ENCODE measurements around the gene FANK1.

The FANK1 gene

GRCh38 chr10:126017961-126018560 is 121.7 kb downstream of the FANK1 start:
- DNase-seq (ENCODE audit: extremely low read depth, insufficient read length), result no peak
- TF ChIP-seq CTCF (IDR thresholded peaks at IDR 0.05; ENCODE audit: insufficient read depth, low read length, poor library complexity, severe bottlenecking), result no peak
- no peaks in the 10 kb centered on the region for H3K36me3 ChIP-seq (ENCODE audit: control insufficient read depth, insufficient read depth, low read length)
- H3K27me3 ChIP-seq (replicated peaks; ENCODE audit: control insufficient read depth, insufficient read depth, low read length), result no peaks in the 10 kb centered on the region
- H3K4me3 ChIP-seq (replicated peaks; ENCODE audit: low read depth, low read length), result no peak overlapping the region

DNA sequence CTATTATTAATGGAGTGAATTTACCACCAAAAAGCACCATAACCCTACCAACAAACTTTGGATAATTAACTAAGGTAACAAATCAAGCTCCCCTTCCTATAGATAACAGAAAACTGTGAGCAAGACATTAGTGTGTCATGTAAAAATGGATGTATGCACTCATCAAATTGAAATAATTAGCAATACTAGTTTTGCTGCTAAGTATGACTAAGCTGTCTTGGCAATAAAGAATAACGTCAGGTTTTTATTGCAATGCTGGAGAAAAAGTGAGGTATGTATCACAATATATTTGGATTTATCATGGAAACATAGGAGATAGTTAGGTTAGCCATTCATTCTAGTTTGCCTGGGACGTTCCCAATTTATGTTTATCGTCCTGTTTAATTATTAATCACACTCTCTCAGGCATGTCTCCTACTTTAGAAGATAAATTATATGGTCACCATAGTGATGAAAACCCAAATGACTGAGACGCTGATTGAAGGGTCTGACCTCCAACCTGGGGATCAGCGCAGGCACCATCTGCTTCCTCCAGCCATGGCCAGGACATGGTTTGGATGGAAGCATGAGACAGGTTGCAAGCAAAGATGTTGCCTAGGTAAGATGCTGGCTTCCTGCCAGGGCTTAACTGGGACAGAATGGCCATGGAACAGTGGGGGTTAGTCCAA is 125.6 kb downstream of the FANK1 start:
- no peak for DNase-seq (ENCODE audit: extremely low read depth, insufficient read length)
- TF ChIP-seq CTCF (IDR thresholded peaks at IDR 0.05; ENCODE audit: insufficient read depth, low read length, poor library complexity, severe bottlenecking), result no peak
- H3K27me3 ChIP-seq (replicated peaks; ENCODE audit: control insufficient read depth, insufficient read depth, low read length), result no peaks in the 10 kb centered on the region
- no peak overlapping the region for H3K4me3 ChIP-seq (replicated peaks; ENCODE audit: low read depth, low read length)
- H3K36me3 ChIP-seq (ENCODE audit: control insufficient read depth, insufficient read depth, low read length), result no peaks in the 10 kb centered on the region

GRCh38 chr10:126022841-126023240 is 126.5 kb downstream of the FANK1 start:
- DNase-seq (ENCODE audit: extremely low read depth, insufficient read length), result no peak
- no peak for TF ChIP-seq CTCF (IDR thresholded peaks at IDR 0.05; ENCODE audit: insufficient read depth, low read length, poor library complexity, severe bottlenecking)
- H3K36me3 ChIP-seq (ENCODE audit: control insufficient read depth, insufficient read depth, low read length), result no peaks in the 10 kb centered on the region
- no peak overlapping the region for H3K4me3 ChIP-seq (replicated peaks; ENCODE audit: low read depth, low read length)
- no peaks in the 10 kb centered on the region for H3K27me3 ChIP-seq (replicated peaks; ENCODE audit: control insufficient read depth, insufficient read depth, low read length)

- no peak for DNase-seq (ENCODE audit: extremely low read depth, insufficient read length)
- no peak overlapping the region for H3K4me3 ChIP-seq (replicated peaks; ENCODE audit: low read depth, low read length)
- no peaks in the 10 kb centered on the region for H3K27me3 ChIP-seq (replicated peaks; ENCODE audit: control insufficient read depth, insufficient read depth, low read length)
- no peak for TF ChIP-seq CTCF (IDR thresholded peaks at IDR 0.05; ENCODE audit: insufficient read depth, low read length, poor library complexity, severe bottlenecking)
- no peaks in the 10 kb centered on the region for H3K36me3 ChIP-seq (ENCODE audit: control insufficient read depth, insufficient read depth, low read length)
Measured at GRCh38 chr10:126027692-126028091, 131.3 kb downstream of the FANK1 start.

DNA sequence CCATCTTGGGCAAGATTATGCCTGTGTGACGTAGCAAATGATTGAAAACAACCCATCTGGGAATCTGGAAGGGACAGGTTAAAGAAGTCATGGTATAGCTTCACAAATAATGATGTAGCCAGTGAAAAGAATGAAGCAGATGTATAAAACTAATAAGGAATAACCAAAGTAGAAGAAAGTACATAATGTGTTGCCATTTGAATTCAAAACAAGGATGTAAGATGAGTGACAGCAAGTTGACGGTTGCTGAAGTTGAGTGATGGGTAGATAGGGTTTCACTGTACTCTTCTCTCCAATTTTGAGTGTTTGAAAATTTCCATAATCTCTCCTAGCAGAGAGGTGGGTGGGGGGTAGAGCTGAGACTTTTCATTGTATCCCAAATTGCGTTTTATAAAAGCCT is 133.6 kb downstream of the FANK1 start:
- Histone ChIP-seq H3K27me3 (replicated peaks; ENCODE audit: control insufficient read depth, insufficient read depth, low read length) (no peaks in the 10 kb centered on the region), H3K36me3 (ENCODE audit: control insufficient read depth, insufficient read depth, low read length) (no peaks in the 10 kb centered on the region), H3K4me3 (replicated peaks; ENCODE audit: low read depth, low read length) (no peak overlapping the region)
- DNase-seq (ENCODE audit: extremely low read depth, insufficient read length), result no peak
- no peak for TF ChIP-seq CTCF (IDR thresholded peaks at IDR 0.05; ENCODE audit: insufficient read depth, low read length, poor library complexity, severe bottlenecking)
